Activated CD8-positive, alpha-beta T cell treated with anti-CD3 and anti-CD28 coated beads for 36 hours (primary cell): ENCODE results near the gene USH1G. TPM values are rescaled to one million over a fixed set of nuclear protein-coding genes. Genes with fewer than 3 reads are reported as not detected.
A peak's percentile ranks its signal among the peaks of the same experiment; 100 is the strongest.
"Not testable (repeated sequence)": the region's sequence is repeated elsewhere in the genome, so short reads cannot be mapped to it uniquely, and the experiment has no call there.

Experiments used
- ATAC-seq: fragments of 200-7000 bp; cut with Tn5 transposase; one replicate; pipeline ENCODE4 v1.10.0; 2021; ENCODE audit warnings: mild to moderate bottlenecking, moderate library complexity
- CTCF ChIA-PET: fragments of 350-600 bp; sonication (Branson Sonifier 250); formaldehyde crosslinking; loops from one replicate; lab custom pipeline; 2021; ENCODE audit warnings: antibody characterized with exemption; lab: Charles Lee
- POLR2A ChIA-PET: fragments of 350-600 bp; sonication (Branson Sonifier 250); formaldehyde crosslinking; loops from one replicate; lab custom pipeline; 2021; ENCODE audit warnings: antibody characterized with exemption; lab: Charles Lee
- DNase-seq: peaks from one replicate; pipeline ENCODE4 v3.0.0-alpha.2; 2020
- H3K27ac Mint-ChIP-seq: one replicate; pipeline ENCODE4 v1.8.0; 2021; ENCODE audit warnings: mild to moderate bottlenecking, mixed read lengths
- H3K27me3 Mint-ChIP-seq: one replicate; pipeline ENCODE4 v1.8.0; 2021; ENCODE audit warnings: mixed read lengths
- H3K36me3 Mint-ChIP-seq: one replicate; pipeline ENCODE4 v1.8.0; 2021; ENCODE audit warnings: low read depth, mixed read lengths
- H3K4me1 Mint-ChIP-seq: one replicate; pipeline ENCODE4 v1.8.0; 2021; ENCODE audit warnings: low read depth, mixed read lengths
- H3K4me3 Mint-ChIP-seq: one replicate; pipeline ENCODE4 v1.8.0; 2021; ENCODE audit warnings: mild to moderate bottlenecking, moderate library complexity, mixed read lengths
- H3K9me3 Mint-ChIP-seq: one replicate; pipeline ENCODE4 v1.8.0; 2021; ENCODE audit warnings: mixed read lengths
- CTCF ChIP-seq: fragments of 200-600 bp; IDR thresholded peaks from one replicate; pipeline ENCODE4 v1.8.0; 2022; ENCODE audit warnings: antibody characterized with exemption, mild to moderate bottlenecking
- intact Hi-C: fragments of 100-400 bp; cut with micrococcal nuclease; formaldehyde crosslinking; loops from one replicate; pipeline ENCODE4 v1.10.0; 2022
- total RNA-seq, 2 experiments: library from RNA; stranded (reverse); gene quantifications; one replicate each; pipeline ENCODE4 v1.2.3, GENCODE V29; 2021

The USH1G gene
- total RNA-seq, 2 experiments from 2014 or later = not detected

- Mint-ChIP-seq H3K9me3 (no peaks in the 10 kb centered on the region), H3K27ac (peak within 1 kb of the TSS; percentile 94), H3K4me1 (peaks cover 15% of the 10 kb centered on the region), H3K4me3 (peak within 1 kb of the TSS; percentile 75), H3K36me3 (no peaks in the 10 kb centered on the region), H3K27me3 (no peaks in the 10 kb centered on the region)
- DNase-seq = no peak
- TF ChIP-seq CTCF = no peak
- intact Hi-C loops = no loop called here
- peak; percentile 2 for ATAC-seq
- CTCF ChIA-PET = interaction anchor here (0.7 to 13.9 kb wide), 9 partner anchors 10 to 299 kb away, joined by 3 to 139 read pairs (median 4); partner anchors contain the start of genes GRIN2C and RAB37
- POLR2A ChIA-PET = interaction anchor here (0.7 to 2.6 kb wide), 13 partner anchors 8 to 163 kb away, joined by 3 to 11 read pairs (median 5); partner anchors contain the start of genes OTOP2 and RAB37
Observed at GRCh38 chr17:74872313-74873036, 50.6 kb downstream of the USH1G start, which contains the start of gene FDXR. TSS of gene FDXR (minus strand) at chr17:74872994. CDS start at chr17:74872944, 50 bp downstream.

- H3K4me1 Mint-ChIP-seq = peaks cover 15% of the 10 kb centered on the region
- intact Hi-C loops = no loop called here
- no peaks in the 10 kb centered on the region for H3K36me3 Mint-ChIP-seq
- H3K9me3 Mint-ChIP-seq = no peaks in the 10 kb centered on the region
- TF ChIP-seq CTCF = no peak
- no peak overlapping the region for H3K27ac Mint-ChIP-seq
- no peaks in the 10 kb centered on the region for H3K27me3 Mint-ChIP-seq
- ChIA-PET POLR2A (interaction anchor here (0.7 kb wide), 1 partner anchor 9 kb away, joined by 3 read pairs; no protein-coding TSS in a partner anchor), CTCF (interaction anchor here (1.1 to 13.9 kb wide), 3 partner anchors 10 to 80 kb away, joined by 3 to 139 read pairs (median 11); partner anchors contain the start of gene GRIN2C)
- DNase-seq (no peak), ATAC-seq (no peak)
- peak overlapping the region; percentile 75 for H3K4me3 Mint-ChIP-seq
Observed at GRCh38 chr17:74871356-74872076, 51.5 kb downstream of the USH1G start.

GRCh38 chr17:74870512-74870911, 52.5 kb downstream of the USH1G start:
- intact Hi-C loops = no loop called here
- Mint-ChIP-seq H3K9me3 (no peaks in the 10 kb centered on the region), H3K4me1 (peaks cover 15% of the 10 kb centered on the region), H3K27ac (no peak overlapping the region), H3K27me3 (no peaks in the 10 kb centered on the region), H3K4me3 (no peak overlapping the region), H3K36me3 (no peaks in the 10 kb centered on the region)
- POLR2A ChIA-PET = no interaction called here
- no peak for TF ChIP-seq CTCF
- ATAC-seq (no peak), DNase-seq (no peak)
- CTCF ChIA-PET = interaction anchor here (1.0 to 13.9 kb wide), 3 partner anchors 9 to 214 kb away, joined by 3 to 139 read pairs (median 11); partner anchors contain the start of gene GRIN2C

GRCh38 chr17:74870028-74870427, 53.0 kb downstream of the USH1G start:
- CTCF ChIA-PET = interaction anchor here (0.8 to 13.9 kb wide), 4 partner anchors 8 to 213 kb away, joined by 3 to 139 read pairs (median 7); partner anchors contain the start of gene GRIN2C

GRCh38 chr17:74868908-74869255, 54.2 kb downstream of the USH1G start:
- no peak for DNase-seq
- no peaks in the 10 kb centered on the region for H3K36me3 Mint-ChIP-seq
- no peaks in the 10 kb centered on the region for H3K27me3 Mint-ChIP-seq
- ChIA-PET POLR2A (interaction anchor here (0.9 kb wide), 1 partner anchor 9 kb away, joined by 3 read pairs; the partner anchor contains the start of gene GRIN2C), CTCF (interaction anchor here (1.3 to 13.9 kb wide), 3 partner anchors 7 to 211 kb away, joined by 4 to 139 read pairs (median 7); partner anchors contain the start of gene GRIN2C)
- H3K4me1 Mint-ChIP-seq = peaks cover 10% of the 10 kb centered on the region
- no peak overlapping the region for H3K4me3 Mint-ChIP-seq
- TF ChIP-seq CTCF = no peak
- H3K27ac Mint-ChIP-seq = no peak overlapping the region
- ATAC-seq = no peak
- no peaks in the 10 kb centered on the region for H3K9me3 Mint-ChIP-seq
- intact Hi-C loops = no loop called here

More at GRCh38 chr17:74870028-74870427, 53.0 kb downstream of the USH1G start:
- intact Hi-C loops, H3K27ac Mint-ChIP-seq, H3K4me3 Mint-ChIP-seq, DNase-seq, H3K27me3 Mint-ChIP-seq, H3K36me3 Mint-ChIP-seq, ATAC-seq, H3K9me3 Mint-ChIP-seq: not testable (repeated sequence)
- peaks cover 10% of the 10 kb centered on the region for H3K4me1 Mint-ChIP-seq
- POLR2A ChIA-PET = interaction anchor here (0.7 kb wide), 1 partner anchor 10 kb away, joined by 3 read pairs; no protein-coding TSS in a partner anchor
